HL-60/S4 (cell line): ENCODE data around the gene GRIN1.

Experiments
- in situ Hi-C: fragments of 300-500 bp; cut with MboI; formaldehyde crosslinking; loops from 2 replicates; pipeline ENCODE4 v1.14.3; 2022; ENCODE audit warnings: low sequenced_read_pairs

The GRIN1 gene

DNA sequence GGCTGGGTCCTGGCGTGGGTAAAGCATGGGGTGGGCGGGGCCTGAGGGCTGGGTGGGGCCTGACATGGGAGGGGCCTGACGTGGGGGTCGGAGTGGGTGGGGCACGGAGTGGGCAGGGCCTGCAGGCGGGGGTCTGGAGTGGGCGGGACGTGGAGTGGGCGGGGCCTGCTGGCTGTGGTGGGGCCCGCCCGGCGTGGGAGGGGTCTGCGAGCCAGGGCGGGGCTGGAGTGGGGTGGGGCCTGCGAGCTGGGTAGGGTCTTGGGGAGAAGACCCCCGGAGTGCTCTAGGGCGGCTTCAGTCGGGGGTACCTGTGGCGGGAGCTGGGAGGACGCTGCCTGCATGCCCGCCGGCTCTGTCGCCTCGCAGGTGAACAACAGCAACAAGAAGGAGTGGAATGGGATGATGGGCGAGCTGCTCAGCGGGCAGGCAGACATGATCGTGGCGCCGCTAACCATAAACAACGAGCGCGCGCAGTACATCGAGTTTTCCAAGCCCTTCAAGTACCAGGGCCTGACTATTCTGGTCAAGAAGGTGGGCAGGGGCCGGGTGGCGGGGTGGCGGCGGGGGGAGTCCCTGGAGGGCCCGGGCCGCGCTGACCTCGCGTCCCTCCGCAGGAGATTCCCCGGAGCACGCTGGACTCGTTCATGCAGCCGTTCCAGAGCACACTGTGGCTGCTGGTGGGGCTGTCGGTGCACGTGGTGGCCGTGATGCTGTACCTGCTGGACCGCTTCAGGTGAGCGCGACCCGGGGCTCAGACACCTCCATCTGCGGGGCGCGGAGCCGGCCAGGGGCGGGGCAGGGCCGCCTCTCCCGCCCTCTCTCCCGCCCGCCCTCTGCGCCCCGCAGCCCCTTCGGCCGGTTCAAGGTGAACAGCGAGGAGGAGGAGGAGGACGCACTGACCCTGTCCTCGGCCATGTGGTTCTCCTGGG, 22.9 kb downstream of the GRIN1 start:
- in situ Hi-C loops = no loop called here

- in situ Hi-C loops = no loop called here
Measured at GRCh38 chr9:137162505-137163364, 23.8 kb downstream of the GRIN1 start.

DNA sequence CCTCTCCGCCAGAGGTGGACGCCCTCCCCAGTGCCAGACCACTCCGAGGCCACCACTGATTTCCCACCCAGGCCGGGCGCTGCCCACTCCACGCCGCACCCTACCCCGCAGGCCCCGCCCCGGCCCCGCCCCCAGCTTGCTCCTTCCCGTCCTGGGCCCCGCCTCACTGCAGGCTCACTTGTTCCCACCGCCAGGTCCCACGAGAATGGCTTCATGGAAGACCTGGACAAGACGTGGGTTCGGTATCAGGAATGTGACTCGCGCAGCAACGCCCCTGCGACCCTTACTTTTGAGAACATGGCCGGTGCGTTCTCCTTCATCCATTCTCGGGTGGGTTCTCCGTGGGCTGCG, 24.4 kb downstream of the GRIN1 start:
- in situ Hi-C loops = no loop called here

GRCh38 chr9:137163805-137164204, 24.9 kb downstream of the GRIN1 start:
- in situ Hi-C loops = no loop called here

DNA sequence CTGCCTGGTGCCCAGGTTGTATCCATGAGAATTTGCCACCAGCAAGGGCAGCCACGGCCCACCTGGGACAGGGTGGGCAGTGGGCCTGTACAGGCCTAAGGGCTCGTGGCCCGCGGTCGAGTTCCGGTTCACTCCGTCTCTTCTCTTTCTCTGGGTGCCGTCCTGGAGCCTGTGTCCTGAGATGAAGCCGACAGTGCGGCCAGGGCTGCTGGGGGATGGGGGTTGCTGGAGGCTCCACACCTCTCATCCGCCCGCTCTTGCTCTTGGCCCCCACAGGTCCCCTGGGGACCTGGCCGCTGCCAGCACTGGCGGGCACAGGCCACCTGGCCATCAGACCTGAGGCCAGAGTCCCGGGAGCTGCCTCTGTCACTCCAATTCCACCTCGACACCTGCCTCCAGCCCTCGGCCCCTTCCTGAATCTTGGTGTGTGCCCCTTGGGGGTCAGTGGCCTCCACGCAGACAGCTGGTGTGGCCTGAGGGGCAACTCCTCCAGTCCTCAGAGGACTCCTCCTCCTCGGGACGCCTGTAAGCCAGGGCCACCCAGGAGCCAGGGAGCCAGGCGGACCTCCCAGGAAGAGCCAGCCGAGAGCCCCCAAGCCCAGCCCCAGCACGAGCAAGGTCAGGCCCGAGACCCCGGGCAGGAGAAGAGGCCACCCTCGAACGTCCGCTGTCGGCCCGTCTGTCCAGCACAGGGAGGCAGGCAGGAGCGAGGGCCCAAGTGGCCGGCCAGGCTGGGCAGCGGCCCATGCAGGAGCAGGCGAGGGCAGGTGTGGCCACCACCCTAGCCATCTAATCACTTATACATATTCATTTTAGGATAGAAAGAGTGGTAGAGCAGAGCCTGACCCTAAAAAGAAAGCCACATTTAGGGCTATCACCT, 25.7 kb downstream of the GRIN1 start:
- in situ Hi-C loops = no loop called here

DNA sequence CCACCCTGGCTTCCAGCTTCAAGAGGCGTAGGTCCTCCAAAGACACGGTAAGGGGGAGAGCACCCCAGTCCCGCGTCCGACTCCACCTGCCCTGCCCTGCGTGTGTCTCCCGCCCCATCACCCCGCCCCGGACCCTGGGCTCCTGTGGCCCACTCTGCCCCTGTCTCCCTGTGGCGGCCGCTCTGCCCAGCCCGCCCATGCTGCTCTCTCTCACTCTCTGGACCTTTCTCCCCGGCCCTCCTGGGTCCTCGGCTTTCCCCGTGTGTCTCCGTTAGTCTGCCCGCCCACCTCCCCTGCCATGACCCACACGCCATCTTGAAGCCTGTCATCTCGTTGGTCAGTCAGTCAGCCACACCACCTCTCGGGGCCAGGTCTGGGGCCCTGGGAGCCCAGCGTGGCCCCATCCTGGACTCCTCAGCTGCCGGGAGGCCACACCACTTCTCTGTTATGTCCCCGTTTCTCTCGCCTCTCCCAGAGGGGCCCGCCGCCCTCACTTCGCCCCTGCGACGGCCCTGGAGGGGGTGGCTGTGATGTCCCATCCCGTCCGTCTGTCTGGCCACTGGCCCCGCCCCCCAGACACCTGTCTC, 26.4 kb downstream of the GRIN1 start:
- in situ Hi-C loops = no loop called here

DNA sequence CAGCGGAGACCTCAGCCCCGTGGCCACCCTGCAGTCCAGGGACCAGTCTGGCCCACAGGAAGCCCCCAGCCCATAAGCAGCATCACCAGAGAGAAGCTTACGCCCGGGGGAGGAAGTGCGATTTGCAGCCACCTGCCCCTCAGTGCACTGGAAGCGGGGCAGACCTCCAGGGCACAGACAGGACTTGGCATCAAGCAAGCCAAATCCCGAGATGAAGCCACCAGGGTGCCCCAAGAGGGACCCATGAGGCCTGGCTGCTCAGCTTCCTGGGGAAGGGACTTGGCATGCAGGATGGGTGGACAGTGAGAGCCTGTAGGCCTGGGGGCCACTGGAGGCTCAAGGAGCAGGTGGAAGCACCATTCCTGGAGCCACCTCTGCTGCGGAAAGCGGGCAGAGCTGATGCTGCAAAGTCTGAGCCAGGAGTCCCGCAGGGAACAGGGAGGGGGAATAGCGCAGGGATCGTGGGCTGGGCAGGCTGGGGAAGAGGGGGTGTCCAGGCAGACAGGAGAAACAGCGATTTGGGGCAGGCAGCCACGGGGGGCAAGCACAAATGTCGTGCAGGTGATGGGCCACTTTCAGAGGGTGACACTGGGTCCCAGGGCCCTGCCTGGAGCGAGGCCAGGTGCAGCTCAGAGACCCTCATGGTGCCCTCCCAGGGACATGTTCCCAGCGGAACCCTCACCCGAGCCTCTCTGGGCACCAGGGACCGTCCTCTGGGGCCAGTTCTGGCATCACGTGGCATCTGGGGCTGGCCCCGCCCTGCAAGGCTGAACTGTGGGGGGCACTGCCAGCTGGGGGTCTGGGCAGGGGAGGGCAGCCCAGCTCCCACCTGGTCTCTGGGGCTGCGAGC, 27.7 kb downstream of the GRIN1 start:
- in situ Hi-C loops = no loop called here

GRCh38 chr9:137167277-137167746, 28.4 kb downstream of the GRIN1 start:
- in situ Hi-C loops = no loop called here

DNA sequence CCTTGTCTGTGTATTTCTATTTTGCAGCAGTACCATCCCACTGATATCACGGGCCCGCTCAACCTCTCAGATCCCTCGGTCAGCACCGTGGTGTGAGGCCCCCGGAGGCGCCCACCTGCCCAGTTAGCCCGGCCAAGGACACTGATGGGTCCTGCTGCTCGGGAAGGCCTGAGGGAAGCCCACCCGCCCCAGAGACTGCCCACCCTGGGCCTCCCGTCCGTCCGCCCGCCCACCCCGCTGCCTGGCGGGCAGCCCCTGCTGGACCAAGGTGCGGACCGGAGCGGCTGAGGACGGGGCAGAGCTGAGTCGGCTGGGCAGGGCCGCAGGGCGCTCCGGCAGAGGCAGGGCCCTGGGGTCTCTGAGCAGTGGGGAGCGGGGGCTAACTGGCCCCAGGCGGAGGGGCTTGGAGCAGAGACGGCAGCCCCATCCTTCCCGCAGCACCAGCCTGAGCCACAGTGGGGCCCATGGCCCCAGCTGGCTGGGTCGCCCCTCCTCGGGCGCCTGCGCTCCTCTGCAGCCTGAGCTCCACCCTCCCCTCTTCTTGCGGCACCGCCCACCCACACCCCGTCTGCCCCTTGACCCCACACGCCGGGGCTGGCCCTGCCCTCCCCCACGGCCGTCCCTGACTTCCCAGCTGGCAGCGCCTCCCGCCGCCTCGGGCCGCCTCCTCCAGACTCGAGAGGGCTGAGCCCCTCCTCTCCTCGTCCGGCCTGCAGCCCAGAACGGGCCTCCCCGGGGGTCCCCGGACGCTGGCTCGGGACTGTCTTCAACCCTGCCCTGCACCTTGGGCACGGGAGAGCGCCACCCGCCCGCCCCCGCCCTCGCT, 29.0 kb downstream of the GRIN1 start:
- in situ Hi-C loops = no loop called here

GRCh38 chr9:137168573-137168903, 29.6 kb downstream of the GRIN1 start:
- in situ Hi-C loops = no loop called here

GRCh38 chr9:137168904-137169856, 30.2 kb downstream of the GRIN1 start:
- in situ Hi-C loops = no loop called here

DNA sequence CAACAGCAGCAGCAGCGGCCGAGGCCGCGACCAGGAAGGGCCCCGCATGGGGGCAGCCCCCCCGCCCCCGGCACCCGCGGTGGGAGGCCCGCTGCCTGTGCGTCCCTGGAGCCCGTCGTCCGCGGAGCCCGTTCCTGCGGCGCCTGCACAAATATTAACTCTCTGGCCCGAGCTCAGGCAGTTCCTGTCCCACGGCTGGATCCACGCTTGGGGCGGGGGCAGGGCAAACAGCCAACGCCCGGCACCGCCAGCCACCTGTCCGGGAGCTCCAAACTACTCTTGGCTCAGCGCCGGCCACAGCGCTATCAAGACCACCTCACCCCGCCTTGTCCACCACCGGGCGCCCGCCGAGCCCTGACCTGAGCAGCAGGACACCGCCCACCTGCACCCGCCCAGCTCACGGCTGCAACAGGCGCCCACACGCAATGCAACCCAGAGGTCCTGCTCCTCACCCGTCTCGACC, 31.0 kb downstream of the GRIN1 start, which contains the start of gene LRRC26:
LRRC26 (minus strand) TSS at position 156 of the 463 bp plus-strand sequence; CDS start at position 48, 108 bp downstream.
- in situ Hi-C loops = no loop called here

GRCh38 chr9:137170486-137171148, 31.7 kb downstream of the GRIN1 start:
- in situ Hi-C loops = no loop called here

DNA sequence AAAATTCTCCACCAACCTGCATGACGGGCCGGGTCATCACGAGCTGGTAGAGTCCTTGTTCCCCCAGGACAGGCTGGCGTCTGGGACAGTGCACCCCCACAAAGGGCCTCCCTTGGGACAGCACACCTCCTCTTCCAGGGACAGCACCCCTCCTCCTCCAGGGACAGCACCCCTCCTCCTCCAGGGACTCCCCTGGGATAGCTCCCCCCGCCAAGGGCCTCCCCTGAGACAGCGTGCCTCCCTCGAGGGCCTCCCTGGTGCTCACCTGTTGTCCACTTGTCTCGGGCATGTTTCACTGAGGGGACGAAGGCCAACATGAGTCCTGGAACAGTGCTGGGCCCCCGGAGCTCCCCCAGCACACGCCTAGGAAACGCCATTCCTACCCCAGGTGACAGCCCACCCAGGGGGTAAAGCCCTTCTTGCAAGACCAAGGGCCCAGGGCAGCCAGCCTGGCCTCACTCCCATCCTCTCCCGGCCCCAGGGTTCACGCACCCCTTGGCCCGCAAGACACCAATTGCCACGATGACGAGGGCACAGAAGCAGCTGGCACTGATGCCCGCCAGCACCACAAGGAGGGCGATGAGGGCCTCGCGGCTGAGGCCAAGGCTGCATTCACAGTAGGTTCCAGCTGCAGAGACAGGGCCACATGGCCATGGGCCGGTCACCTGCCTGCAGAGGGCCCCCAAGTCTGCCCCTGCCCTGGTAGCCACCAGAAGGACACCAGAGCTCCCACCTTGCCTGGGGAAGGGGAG, 32.4 kb downstream of the GRIN1 start:
- in situ Hi-C loops = no loop called here

GRCh38 chr9:137172901-137173795, 34.2 kb downstream of the GRIN1 start:
- in situ Hi-C loops = no loop called here
